Daoy (cell line): ENCODE data around the gene SBK2. TPM values are rescaled to one million over a fixed set of nuclear protein-coding genes. Genes with fewer than 3 reads are reported as not detected.
A peak's percentile ranks its signal among the peaks of the same experiment; 100 is the strongest.

ENCODE experiments used
- DNase-seq: peaks from one replicate; pipeline ENCODE4 v3.0.0-alpha.2; 2015; ENCODE audit warnings: low read depth
- total RNA-seq: library from RNA; depleted of rRNA; stranded (reverse); fragments of >200 nt; shearing (Covaris generic); gene quantifications from 2 replicates; pipeline ENCODE4 v1.2.3, GENCODE V29; 2014; rRNA removed

Gene SBK2
- total RNA-seq, 1 experiment from 2014 or later = not detected

- peak; percentile 97 for DNase-seq
These were observed 49.7 kb downstream of the SBK2 start for GRCh38 chr19:55486971-55487923.

- peak; percentile 67 for DNase-seq
These were observed 50.6 kb downstream of the SBK2 start for GRCh38 chr19:55486043-55486970.

DNA sequence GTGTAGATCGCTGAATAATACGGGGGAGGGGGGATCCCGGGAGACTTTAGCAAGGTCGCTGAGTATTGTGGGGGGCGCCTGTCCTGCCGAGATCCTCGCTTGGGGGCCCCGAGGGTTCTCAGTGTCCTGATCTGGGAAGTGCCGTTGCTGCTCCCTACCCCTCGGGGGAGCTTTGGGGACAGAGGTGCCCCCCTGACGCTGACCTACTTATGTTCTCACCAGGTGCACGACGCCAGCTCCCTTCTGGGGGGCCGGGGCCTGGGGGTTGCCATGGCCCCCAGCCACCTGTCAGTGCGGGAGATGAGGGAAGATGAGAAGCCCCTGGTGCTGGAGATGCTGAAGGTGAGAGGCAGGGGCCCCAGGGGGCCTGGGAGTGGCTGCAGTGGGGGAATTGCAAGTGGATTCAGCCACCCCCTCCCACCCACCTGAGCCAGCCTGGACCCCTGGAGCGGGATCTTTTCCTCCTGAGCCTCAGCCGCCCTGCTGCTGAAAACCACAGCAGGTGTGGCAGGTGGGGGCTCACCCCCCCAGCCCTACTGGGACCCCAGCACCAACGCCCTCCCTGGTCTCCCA, 51.4 kb downstream of the SBK2 start:
- DNase-seq = no peak

GRCh38 chr19:55484593-55485438, 52.1 kb downstream of the SBK2 start, which contains the start of gene NAT14:
Gene NAT14, plus strand, starts transcription at chr19:55485188. Its CDS starts 521 bp downstream, at chr19:55485709.
- DNase-seq = peak; percentile 81

DNA sequence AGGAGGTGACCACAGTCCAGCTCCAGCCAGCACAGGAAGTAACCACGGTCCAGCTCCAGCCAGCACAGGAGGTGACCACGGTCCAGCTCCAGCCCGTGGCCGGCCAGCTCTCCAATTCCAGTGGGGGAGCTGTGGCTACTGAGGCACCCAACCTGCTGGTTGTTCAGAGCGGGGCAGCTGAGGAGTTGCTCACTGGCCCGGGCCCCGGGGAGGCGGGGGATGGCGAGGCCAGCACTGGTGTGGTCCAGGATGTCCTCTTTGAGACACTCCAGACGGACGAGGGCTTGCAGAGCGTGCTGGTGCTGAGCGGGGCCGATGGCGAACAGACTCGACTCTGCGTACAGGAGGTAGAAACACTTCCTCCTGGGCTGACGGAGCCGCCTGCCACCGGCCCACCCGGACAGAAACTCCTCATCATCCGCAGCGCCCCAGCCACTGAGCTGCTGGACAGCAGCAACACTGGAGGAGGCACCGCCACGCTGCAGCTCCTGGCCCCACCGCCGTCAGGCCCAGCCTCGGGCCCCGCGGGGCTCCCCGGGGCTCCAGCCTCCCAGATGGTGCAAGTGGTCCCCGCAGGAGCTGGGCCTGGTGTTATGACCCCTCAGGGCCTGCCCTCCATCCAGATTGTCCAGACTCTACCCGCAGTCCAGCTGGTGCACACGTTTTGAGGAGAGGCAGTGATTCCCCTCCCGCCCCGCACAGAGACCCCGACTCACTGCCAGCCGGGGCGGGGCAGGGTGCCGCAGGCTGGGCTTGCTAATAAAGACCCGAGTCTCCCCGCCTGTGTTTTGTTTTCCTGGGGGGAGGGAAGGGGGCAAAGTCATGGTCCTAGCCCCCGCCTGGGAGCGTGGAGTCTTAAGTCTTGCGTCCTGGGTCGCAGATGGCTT, 53.0 kb downstream of the SBK2 start:
- DNase-seq = no peak

DNA sequence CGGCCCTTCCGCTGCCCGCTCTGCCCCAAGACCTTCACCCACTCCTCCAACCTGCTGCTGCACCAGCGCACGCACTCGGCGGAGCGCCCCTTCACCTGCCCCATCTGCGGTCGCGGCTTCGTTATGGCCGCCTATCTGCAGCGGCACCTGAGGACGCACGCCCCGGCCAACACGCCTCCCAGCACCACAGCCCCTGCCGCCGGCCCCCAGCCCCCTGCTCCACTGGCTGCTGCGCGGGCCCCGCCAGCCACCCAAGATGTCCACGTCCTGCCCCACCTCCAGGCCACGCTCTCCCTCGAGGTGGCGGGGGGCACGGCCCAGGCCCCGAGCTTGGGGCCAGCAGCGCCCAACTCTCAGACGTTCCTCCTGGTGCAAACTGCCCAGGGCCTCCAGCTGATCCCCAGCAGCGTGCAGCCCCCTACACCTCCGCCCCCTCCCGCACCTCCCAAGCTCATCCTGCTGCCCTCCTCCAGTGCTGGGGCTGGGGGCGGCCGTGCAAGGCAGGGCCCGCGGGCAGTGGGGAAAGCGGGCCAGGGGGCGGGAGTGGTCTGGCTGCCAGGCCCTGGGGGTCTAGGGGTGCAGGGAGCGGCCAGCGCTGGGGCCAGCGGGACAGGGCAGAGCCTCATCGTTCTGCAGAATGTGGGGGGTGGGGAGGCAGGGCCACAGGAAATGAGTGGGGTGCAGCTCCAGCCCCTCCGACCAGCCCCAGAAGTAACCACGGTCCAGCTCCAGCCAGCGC, 53.8 kb downstream of the SBK2 start:
- no peak for DNase-seq

- DNase-seq = no peak
These were observed 54.6 kb downstream of the SBK2 start for GRCh38 chr19:55482156-55482961.

- DNase-seq = no peak
These were observed 55.2 kb downstream of the SBK2 start for GRCh38 chr19:55481794-55482155.

DNA sequence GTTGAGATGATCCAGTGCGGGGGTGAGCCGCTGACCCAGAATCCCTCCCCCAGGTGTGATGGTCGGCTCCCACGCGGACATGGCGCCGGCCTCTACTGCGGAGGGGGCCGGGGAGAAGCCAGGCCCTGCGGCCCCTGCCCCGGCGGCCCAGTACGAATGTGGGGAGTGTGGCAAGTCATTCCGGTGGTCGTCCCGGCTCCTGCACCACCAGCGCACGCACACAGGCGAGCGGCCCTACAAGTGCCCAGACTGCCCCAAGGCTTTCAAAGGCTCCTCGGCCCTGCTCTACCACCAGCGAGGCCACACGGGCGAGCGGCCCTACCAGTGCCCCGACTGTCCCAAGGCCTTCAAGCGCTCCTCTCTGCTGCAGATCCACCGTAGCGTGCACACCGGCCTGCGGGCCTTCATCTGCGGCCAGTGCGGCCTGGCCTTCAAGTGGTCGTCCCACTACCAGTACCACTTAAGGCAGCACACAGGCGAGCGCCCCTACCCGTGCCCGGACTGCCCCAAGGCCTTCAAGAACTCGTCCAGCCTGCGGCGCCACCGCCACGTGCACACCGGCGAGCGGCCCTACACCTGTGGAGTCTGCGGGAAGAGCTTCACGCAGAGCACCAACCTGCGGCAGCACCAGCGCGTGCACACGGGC, 55.7 kb downstream of the SBK2 start:
- no peak for DNase-seq

DNA sequence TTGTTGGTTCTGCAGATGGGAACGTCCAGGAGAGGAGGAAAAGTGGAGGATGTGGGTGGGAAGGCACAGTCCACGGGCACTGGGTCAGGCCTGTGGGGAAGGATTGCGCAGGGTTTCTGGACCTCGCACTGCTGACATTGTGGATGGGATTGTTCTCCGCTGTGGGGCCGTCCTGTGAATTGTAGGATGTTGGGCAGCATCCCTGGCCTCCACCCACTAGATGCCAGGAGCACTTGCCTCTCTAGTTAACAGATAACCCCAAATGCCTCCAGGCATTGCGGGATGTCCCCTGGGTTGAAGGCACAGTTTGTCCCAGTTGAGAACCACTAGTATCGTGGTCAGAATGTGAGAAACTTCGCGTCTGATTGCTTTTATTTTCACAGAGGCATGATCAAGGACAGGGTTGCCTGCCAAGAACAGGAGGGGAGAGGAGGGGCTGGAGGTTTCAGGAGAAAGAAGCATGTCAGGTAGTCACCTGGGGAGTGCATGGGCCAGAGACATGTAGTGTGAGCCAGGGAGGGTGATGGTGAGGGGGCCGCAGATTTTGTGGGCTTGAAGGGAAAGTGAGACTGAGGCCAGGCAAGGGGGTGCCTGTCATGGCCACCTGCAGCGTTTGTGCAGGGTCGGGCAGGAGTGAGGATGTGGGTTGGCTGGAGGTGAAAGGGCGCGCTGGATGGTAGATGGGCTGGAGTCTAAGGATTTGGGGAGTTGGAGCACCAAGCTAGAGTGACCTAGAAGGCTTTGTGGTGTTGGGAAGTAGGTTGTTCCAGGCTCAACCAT, 57.3 kb downstream of the SBK2 start:
- DNase-seq = no peak

- no peak for DNase-seq
These were observed 57.9 kb downstream of the SBK2 start for GRCh38 chr19:55479045-55479444.

Other genes with a start within 250 kb of the SBK2 start
- gene TMEM150B, start 211.8 kb downstream of the SBK2 start, total RNA-seq = not detected in 2 replicates
- 8.5 and 8.9 TPM in 2 replicates for gene KMT5C, start 197.3 kb downstream of the SBK2 start, total RNA-seq
- not detected in 2 replicates for gene COX6B2, start 182.4 kb downstream of the SBK2 start, total RNA-seq
- gene GARIN5B, start 173.9 kb downstream of the SBK2 start, total RNA-seq = not detected in 2 replicates
- 56.5 and 60.4 TPM in 2 replicates for gene IL11, start 166.7 kb downstream of the SBK2 start, total RNA-seq
- gene TMEM190, start 160.3 kb downstream of the SBK2 start, total RNA-seq = not detected in 2 replicates
- 3.3 and 3.9 TPM in 2 replicates for gene TMEM238, start 152.8 kb downstream of the SBK2 start, total RNA-seq
- gene RPL28, start 151.2 kb downstream of the SBK2 start, total RNA-seq = 633 and 816 TPM in 2 replicates
- 317 and 338 TPM in 2 replicates for gene UBE2S, start 129.3 kb downstream of the SBK2 start, total RNA-seq
- not detected in 2 replicates for gene SHISA7, start 93.8 kb downstream of the SBK2 start, total RNA-seq
- 134 and 140 TPM in 2 replicates for gene ISOC2, start 75.5 kb downstream of the SBK2 start, total RNA-seq
- gene C19orf85, start 72.4 kb downstream of the SBK2 start, total RNA-seq = not detected in 2 replicates
- gene ZNF628, start 60.5 kb downstream of the SBK2 start, total RNA-seq = 1.7 and 3.4 TPM in 2 replicates
- gene NAT14, start 51.9 kb downstream of the SBK2 start, total RNA-seq = 22.5 and 23.2 TPM in 2 replicates
- 1.4 and 2.2 TPM in 2 replicates for gene SSC5D, start 48.7 kb downstream of the SBK2 start, total RNA-seq
- gene SBK3, start 8.4 kb upstream of the SBK2 start, total RNA-seq = not detected in 2 replicates
- gene ZNF579, start 43.7 kb upstream of the SBK2 start, total RNA-seq = 8.8 and 9.8 TPM in 2 replicates
- gene FIZ1, start 62.4 kb upstream of the SBK2 start, total RNA-seq = 2.2 and 4.1 TPM in 2 replicates
- gene ZNF524, start 63.2 kb upstream of the SBK2 start, total RNA-seq = 6.1 and 8.7 TPM in 2 replicates
- 0.15 and 0.80 TPM in 2 replicates for gene ZNF865, start 68.5 kb upstream of the SBK2 start, total RNA-seq
- gene ZNF784, start 87.4 kb upstream of the SBK2 start, total RNA-seq = 5.8 and 6.1 TPM in 2 replicates
- gene ZNF580, start 103.9 kb upstream of the SBK2 start, total RNA-seq = 1.8 and 2.4 TPM in 2 replicates
- 10.1 and 15.9 TPM in 2 replicates for gene ZNF581, start 106.5 kb upstream of the SBK2 start, total RNA-seq
- gene CCDC106, start 111.1 kb upstream of the SBK2 start, total RNA-seq = 8.2 and 8.6 TPM in 2 replicates
- 218 and 267 TPM in 2 replicates for gene U2AF2, start 117.9 kb upstream of the SBK2 start, total RNA-seq
- 25.3 and 26.6 TPM in 2 replicates for gene EPN1, start 138.1 kb upstream of the SBK2 start, total RNA-seq
- not detected in 2 replicates for gene NLRP9, start 201.3 kb upstream of the SBK2 start, total RNA-seq
- 64.2 and 89.1 TPM in 2 replicates for gene RFPL4A, start 222.0 kb upstream of the SBK2 start, total RNA-seq
- 46.6 and 54.4 TPM in 2 replicates for gene RFPL4AL1, start 232.0 kb upstream of the SBK2 start, total RNA-seq